ENCODE data around the gene PRKCE. TPM values are rescaled to one million over a fixed set of nuclear protein-coding genes. Genes with fewer than 3 reads are reported as not detected.

Gene PRKCE
- total RNA-seq, 5 donors from 2014 or later (not counting 1 experiment from before 2014, with no cell fraction given): 16.5 to 29.8 (median 23.4) TPM

GRCh38 chr2:45670646-45671045 is 19.2 kb downstream of the PRKCE start:
- no peak overlapping the region for H3K4me3 ChIP-seq (ENCODE audit: control insufficient read depth in 1 of 2, extremely low read depth in 1 of 2, low read length in 1 of 2)
- Mint-ChIP-seq H3K27ac (no peak overlapping the region), H3K4me3 (no peak overlapping the region), H3K4me1 (peaks cover 0 to 4% (median 0%) of the 10 kb centered on the region in 3 donors), H3K36me3 (peaks cover 14% of the 10 kb centered on the region), H3K27me3 (no peaks in the 10 kb centered on the region), H3K9me3 (no peaks in the 10 kb centered on the region)
- WGBS (ENCODE audit: insufficient coverage): no CpG with 5 or more reads among the region's 4 CpGs
- CTCF ChIA-PET: no interaction called here
- H3K4me1 ChIP-seq (ENCODE audit: control insufficient read depth in 1 of 2, extremely low read depth in 1 of 2, insufficient read depth in 2 of 2, low read length in 2 of 2): no peaks in the 10 kb centered on the region
- no peaks in the 10 kb centered on the region for H3K36me3 ChIP-seq (ENCODE audit: control insufficient read depth in 2 of 2, extremely low read depth in 1 of 2, insufficient read depth in 1 of 2, low read length in 1 of 2)
- H3K27me3 ChIP-seq (replicated peaks in 1 of 2; ENCODE audit: control insufficient read depth in 2 of 2, extremely low read depth in 1 of 2, insufficient read depth in 2 of 2, low read length in 1 of 2): no peaks in the 10 kb centered on the region
- no peak for ATAC-seq (replicated peaks in 1 of 4)
- H3K27ac ChIP-seq (ENCODE audit: low read length): no peak overlapping the region
- H3K9me3 ChIP-seq: no peaks in the 10 kb centered on the region
- POLR2A ChIA-PET: no interaction called here
- no peak for DNase-seq

GRCh38 chr2:45672138-45672537 is 20.7 kb downstream of the PRKCE start:
- Histone ChIP-seq H3K27ac (ENCODE audit: low read length) (no peak overlapping the region), H3K27me3 (replicated peaks in 1 of 2; ENCODE audit: control insufficient read depth in 2 of 2, extremely low read depth in 1 of 2, insufficient read depth in 2 of 2, low read length in 1 of 2) (no peaks in the 10 kb centered on the region), H3K9me3 (no peaks in the 10 kb centered on the region), H3K36me3 (ENCODE audit: control insufficient read depth in 2 of 2, extremely low read depth in 1 of 2, insufficient read depth in 1 of 2, low read length in 1 of 2) (no peaks in the 10 kb centered on the region), H3K4me1 (ENCODE audit: control insufficient read depth in 1 of 2, extremely low read depth in 1 of 2, insufficient read depth in 2 of 2, low read length in 2 of 2) (no peaks in the 10 kb centered on the region), H3K4me3 (ENCODE audit: control insufficient read depth in 1 of 2, extremely low read depth in 1 of 2, low read length in 1 of 2) (no peak overlapping the region)
- peaks cover 11% of the 10 kb centered on the region for H3K36me3 Mint-ChIP-seq
- H3K4me1 Mint-ChIP-seq: peaks cover 0 to 4% (median 0%) of the 10 kb centered on the region in 3 donors
- ATAC-seq (replicated peaks in 1 of 4): no peak
- CTCF ChIA-PET: no interaction called here
- H3K4me3 Mint-ChIP-seq: no peak overlapping the region
- POLR2A ChIA-PET: no interaction called here
- 100% methylated on average over 1 of the region's 1 CpG for WGBS (ENCODE audit: insufficient coverage)
- H3K27ac Mint-ChIP-seq: no peak overlapping the region
- no peaks in the 10 kb centered on the region for H3K9me3 Mint-ChIP-seq
- DNase-seq: no peak
- H3K27me3 Mint-ChIP-seq: no peaks in the 10 kb centered on the region

GRCh38 chr2:45674035-45674816 is 22.8 kb downstream of the PRKCE start:
- no peak for ATAC-seq (replicated peaks in 1 of 4)
- no peaks in the 10 kb centered on the region for H3K27me3 Mint-ChIP-seq

GRCh38 chr2:45675263-45675812 is 23.9 kb downstream of the PRKCE start:
- no peaks in the 10 kb centered on the region for H3K36me3 ChIP-seq (ENCODE audit: control insufficient read depth in 2 of 2, extremely low read depth in 1 of 2, insufficient read depth in 1 of 2, low read length in 1 of 2)
- no peaks in the 10 kb centered on the region for H3K9me3 Mint-ChIP-seq
- ChIA-PET CTCF (interaction anchor here in 1 of 2 donors (0.6 kb wide), 1 partner anchor 10 kb away, joined by 3 read pairs; no protein-coding TSS in a partner anchor), POLR2A (no interaction called here)
- no peaks in the 10 kb centered on the region for H3K27me3 Mint-ChIP-seq
- H3K27me3 ChIP-seq (replicated peaks in 1 of 2; ENCODE audit: control insufficient read depth in 2 of 2, extremely low read depth in 1 of 2, insufficient read depth in 2 of 2, low read length in 1 of 2): no peaks in the 10 kb centered on the region
- H3K9me3 ChIP-seq: no peaks in the 10 kb centered on the region
- no peak overlapping the region for H3K27ac ChIP-seq (ENCODE audit: low read length)
- H3K4me3 Mint-ChIP-seq: no peak overlapping the region
- H3K4me1 Mint-ChIP-seq: peaks cover 0 to 5% (median under 1%) of the 10 kb centered on the region in 3 donors
- WGBS (ENCODE audit: insufficient coverage): no CpG with 5 or more reads among the region's 5 CpGs
- H3K4me1 ChIP-seq (ENCODE audit: control insufficient read depth in 1 of 2, extremely low read depth in 1 of 2, insufficient read depth in 2 of 2, low read length in 2 of 2): no peaks in the 10 kb centered on the region
- H3K36me3 Mint-ChIP-seq: peaks cover 11% of the 10 kb centered on the region
- no peak overlapping the region for H3K4me3 ChIP-seq (ENCODE audit: control insufficient read depth in 1 of 2, extremely low read depth in 1 of 2, low read length in 1 of 2)
- no peak for ATAC-seq (replicated peaks in 1 of 4)
- H3K27ac Mint-ChIP-seq: no peak overlapping the region
- DNase-seq: no peak

More at GRCh38 chr2:45674035-45674816, 22.8 kb downstream of the PRKCE start:
- Histone ChIP-seq H3K27ac (ENCODE audit: low read length) (no peak overlapping the region), H3K4me1 (ENCODE audit: control insufficient read depth in 1 of 2, extremely low read depth in 1 of 2, insufficient read depth in 2 of 2, low read length in 2 of 2) (no peaks in the 10 kb centered on the region), H3K9me3 (no peaks in the 10 kb centered on the region), H3K27me3 (replicated peaks in 1 of 2; ENCODE audit: control insufficient read depth in 2 of 2, extremely low read depth in 1 of 2, insufficient read depth in 2 of 2, low read length in 1 of 2) (no peaks in the 10 kb centered on the region), H3K36me3 (ENCODE audit: control insufficient read depth in 2 of 2, extremely low read depth in 1 of 2, insufficient read depth in 1 of 2, low read length in 1 of 2) (no peaks in the 10 kb centered on the region), H3K4me3 (ENCODE audit: control insufficient read depth in 1 of 2, extremely low read depth in 1 of 2, low read length in 1 of 2) (no peak overlapping the region)
- Mint-ChIP-seq H3K36me3 (peaks cover 11% of the 10 kb centered on the region), H3K4me3 (no peak overlapping the region), H3K9me3 (no peaks in the 10 kb centered on the region), H3K27ac (no peak overlapping the region), H3K4me1 (peaks cover 0 to 4% (median 0%) of the 10 kb centered on the region in 3 donors)
- WGBS (ENCODE audit: insufficient coverage): 100% methylated on average over 1 of the region's 5 CpGs
- ChIA-PET POLR2A (no interaction called here), CTCF (no interaction called here)
- DNase-seq: no peak

- Mint-ChIP-seq H3K4me1 (peaks cover 0 to 6% (median 2%) of the 10 kb centered on the region in 3 donors), H3K36me3 (peaks cover 9% of the 10 kb centered on the region), H3K4me3 (no peak overlapping the region), H3K9me3 (no peaks in the 10 kb centered on the region), H3K27ac (no peak overlapping the region), H3K27me3 (no peaks in the 10 kb centered on the region)
- no peak overlapping the region for H3K27ac ChIP-seq (ENCODE audit: low read length)
- no peaks in the 10 kb centered on the region for H3K27me3 ChIP-seq (replicated peaks in 1 of 2; ENCODE audit: control insufficient read depth in 2 of 2, extremely low read depth in 1 of 2, insufficient read depth in 2 of 2, low read length in 1 of 2)
- no peak overlapping the region for H3K4me3 ChIP-seq (ENCODE audit: control insufficient read depth in 1 of 2, extremely low read depth in 1 of 2, low read length in 1 of 2)
- CTCF ChIA-PET: interaction anchor here in 1 of 2 donors (0.6 kb wide), 1 partner anchor 10 kb away, joined by 3 read pairs; no protein-coding TSS in a partner anchor
- H3K36me3 ChIP-seq (ENCODE audit: control insufficient read depth in 2 of 2, extremely low read depth in 1 of 2, insufficient read depth in 1 of 2, low read length in 1 of 2): no peaks in the 10 kb centered on the region
- no peaks in the 10 kb centered on the region for H3K4me1 ChIP-seq (ENCODE audit: control insufficient read depth in 1 of 2, extremely low read depth in 1 of 2, insufficient read depth in 2 of 2, low read length in 2 of 2)
- ATAC-seq (replicated peaks in 1 of 4) (no peak), DNase-seq (no peak)
- no peaks in the 10 kb centered on the region for H3K9me3 ChIP-seq
- POLR2A ChIA-PET: no interaction called here
- 100% methylated on average over 2 of the region's 5 CpGs for WGBS (ENCODE audit: insufficient coverage)
Observed at GRCh38 chr2:45676088-45676487, 24.6 kb downstream of the PRKCE start.

- DNase-seq (no peak), ATAC-seq (replicated peaks in 1 of 4) (no peak)
- Mint-ChIP-seq H3K27ac (no peak overlapping the region), H3K9me3 (no peaks in the 10 kb centered on the region), H3K4me3 (no peak overlapping the region), H3K36me3 (no peaks in the 10 kb centered on the region), H3K4me1 (peaks cover 4 to 8% (median 6%) of the 10 kb centered on the region in 3 donors), H3K27me3 (no peaks in the 10 kb centered on the region)
- Histone ChIP-seq H3K9me3 (no peaks in the 10 kb centered on the region), H3K27me3 (replicated peaks in 1 of 2; ENCODE audit: control insufficient read depth in 2 of 2, extremely low read depth in 1 of 2, insufficient read depth in 2 of 2, low read length in 1 of 2) (no peaks in the 10 kb centered on the region), H3K4me1 (ENCODE audit: control insufficient read depth in 1 of 2, extremely low read depth in 1 of 2, insufficient read depth in 2 of 2, low read length in 2 of 2) (no peaks in the 10 kb centered on the region), H3K27ac (ENCODE audit: low read length) (no peak overlapping the region), H3K36me3 (ENCODE audit: control insufficient read depth in 2 of 2, extremely low read depth in 1 of 2, insufficient read depth in 1 of 2, low read length in 1 of 2) (no peaks in the 10 kb centered on the region), H3K4me3 (ENCODE audit: control insufficient read depth in 1 of 2, extremely low read depth in 1 of 2, low read length in 1 of 2) (no peak overlapping the region)
- POLR2A ChIA-PET: interaction anchor here in 1 of 2 donors (0.6 kb wide), 1 partner anchor 74 kb away, joined by 3 read pairs; no protein-coding TSS in a partner anchor
- WGBS (ENCODE audit: insufficient coverage): 67% methylated on average over 1 of the region's 4 CpGs
- CTCF ChIA-PET: no interaction called here
Observed at GRCh38 chr2:45678791-45679348, 27.4 kb downstream of the PRKCE start.
